Dendritic cell treated with granulocyte-macrophage colony-stimulating factor and Interleukin-4, amounts not matched to agents 40 ng/mL and 50 ng/mL, for 4 days (primary cell): ENCODE measurements around the gene ADAMTS17.

Experiments used
- H3K27ac Mint-ChIP-seq: one replicate; pipeline ENCODE4 v1.8.0; 2022; ENCODE audit warnings: mild to moderate bottlenecking, mixed read lengths
- H3K27me3 Mint-ChIP-seq: one replicate; pipeline ENCODE4 v1.8.0; 2022; ENCODE audit warnings: mild to moderate bottlenecking, mixed read lengths
- H3K36me3 Mint-ChIP-seq: one replicate; pipeline ENCODE4 v1.8.0; 2022; ENCODE audit warnings: low read depth, mixed read lengths
- H3K4me1 Mint-ChIP-seq: one replicate; pipeline ENCODE4 v1.8.0; 2022; ENCODE audit warnings: low read depth, mixed read lengths
- H3K4me3 Mint-ChIP-seq: one replicate; pipeline ENCODE4 v1.8.0; 2022; ENCODE audit warnings: mild to moderate bottlenecking, moderate library complexity, mixed read lengths
- H3K9me3 Mint-ChIP-seq: one replicate; pipeline ENCODE4 v1.8.0; 2022; ENCODE audit warnings: mixed read lengths
- intact Hi-C: fragments of 100-400 bp; cut with micrococcal nuclease; formaldehyde crosslinking; loops from one replicate; pipeline ENCODE4 v1.15.0; 2022

The ADAMTS17 gene

GRCh38 chr15:100022806-100023205 is 319.0 kb downstream of the ADAMTS17 start:
- H3K4me1 Mint-ChIP-seq = no peaks in the 10 kb centered on the region
- no peak overlapping the region for H3K27ac Mint-ChIP-seq
- peaks cover 13% of the 10 kb centered on the region for H3K9me3 Mint-ChIP-seq
- no peaks in the 10 kb centered on the region for H3K36me3 Mint-ChIP-seq
- H3K27me3 Mint-ChIP-seq = no peaks in the 10 kb centered on the region
- H3K4me3 Mint-ChIP-seq = no peak overlapping the region
- intact Hi-C loops = no loop called here

DNA sequence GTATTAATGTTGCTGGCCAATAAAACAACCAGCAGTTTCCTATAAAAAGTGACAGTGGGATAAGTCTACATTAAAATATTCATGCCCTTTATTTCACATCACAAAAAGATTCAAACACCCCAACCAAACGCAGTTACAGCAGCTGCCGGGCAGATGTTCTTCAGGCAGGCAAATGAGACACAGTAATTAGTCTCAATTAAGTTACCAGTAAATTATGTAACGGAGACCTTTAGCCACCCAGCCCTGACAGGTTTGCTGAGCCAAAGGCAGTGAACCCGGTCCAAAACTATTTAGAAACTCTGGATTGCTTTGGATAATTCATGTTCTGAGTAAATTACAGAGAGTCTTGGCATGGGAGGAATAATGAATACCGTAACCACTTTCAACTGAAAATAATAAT is 319.4 kb downstream of the ADAMTS17 start:
- no peak overlapping the region for H3K27ac Mint-ChIP-seq
- no peaks in the 10 kb centered on the region for H3K27me3 Mint-ChIP-seq
- intact Hi-C loops = no loop called here
- no peaks in the 10 kb centered on the region for H3K4me1 Mint-ChIP-seq
- peaks cover 8% of the 10 kb centered on the region for H3K9me3 Mint-ChIP-seq
- no peak overlapping the region for H3K4me3 Mint-ChIP-seq
- no peaks in the 10 kb centered on the region for H3K36me3 Mint-ChIP-seq

DNA sequence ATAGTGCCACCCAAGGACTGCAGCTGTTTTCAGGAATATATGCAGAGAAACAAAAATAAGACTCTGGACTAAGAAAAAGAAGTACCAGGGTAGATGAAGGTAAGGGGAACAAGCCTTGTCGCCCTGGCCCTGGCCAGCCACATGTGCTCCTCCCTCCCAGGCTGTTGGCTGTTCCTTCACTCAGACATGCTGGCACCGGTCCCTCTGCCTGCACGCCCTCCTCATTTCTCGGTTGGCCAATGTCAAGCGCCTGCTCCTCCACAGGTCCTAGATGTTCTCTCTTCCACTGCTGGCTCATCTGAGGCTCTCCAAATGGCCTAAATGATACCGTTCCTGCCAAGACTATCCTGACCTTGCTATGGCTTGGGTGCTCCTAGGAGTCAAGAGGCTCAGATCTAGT is 320.1 kb downstream of the ADAMTS17 start:
- intact Hi-C loops = no loop called here
- H3K27me3 Mint-ChIP-seq = no peaks in the 10 kb centered on the region
- H3K4me3 Mint-ChIP-seq = no peak overlapping the region
- peaks cover 1% of the 10 kb centered on the region for H3K9me3 Mint-ChIP-seq
- H3K27ac Mint-ChIP-seq = no peak overlapping the region
- no peaks in the 10 kb centered on the region for H3K36me3 Mint-ChIP-seq
- H3K4me1 Mint-ChIP-seq = no peaks in the 10 kb centered on the region

DNA sequence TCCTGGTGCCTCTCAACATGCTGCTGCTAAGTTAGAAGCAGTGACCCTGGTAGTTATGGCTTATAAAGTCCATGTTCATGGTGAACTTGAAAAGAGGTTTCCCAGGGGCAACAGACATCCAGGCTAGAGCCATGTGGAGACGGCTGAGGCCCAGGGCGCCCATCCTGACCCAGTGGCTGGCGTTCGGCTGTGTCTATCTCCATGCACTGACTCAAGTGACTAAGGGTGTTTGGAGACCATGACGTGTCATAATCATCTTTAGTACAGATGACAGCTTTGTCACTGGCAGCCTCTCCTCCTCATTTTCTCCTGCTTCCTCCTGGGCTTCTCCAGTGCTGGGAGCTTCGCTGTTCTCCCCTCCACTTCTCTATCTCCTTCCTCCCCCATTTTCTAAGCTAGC is 321.2 kb downstream of the ADAMTS17 start:
- Mint-ChIP-seq H3K27ac (no peak overlapping the region), H3K36me3 (no peaks in the 10 kb centered on the region), H3K4me3 (no peak overlapping the region), H3K27me3 (no peaks in the 10 kb centered on the region), H3K4me1 (no peaks in the 10 kb centered on the region), H3K9me3 (no peaks in the 10 kb centered on the region)
- intact Hi-C loops = no loop called here

DNA sequence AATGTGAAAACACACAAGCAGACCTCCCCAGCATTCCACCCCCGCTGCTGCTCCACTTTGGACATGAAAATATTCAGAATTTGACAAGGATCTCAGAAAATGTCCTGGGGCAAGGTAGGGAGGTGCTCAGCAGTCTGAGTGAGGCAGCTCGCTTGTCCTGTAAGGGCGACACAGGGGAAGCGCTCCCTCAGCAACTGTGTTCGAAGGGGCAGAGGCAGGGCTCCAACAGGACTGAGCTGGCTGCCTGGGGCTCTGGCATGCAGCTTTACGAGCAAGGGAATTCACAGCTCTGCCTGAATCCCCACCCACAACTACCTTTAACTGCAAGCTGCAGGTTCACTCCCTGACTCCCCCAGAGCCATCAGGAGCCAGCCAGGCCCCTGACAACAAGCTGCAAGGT is 321.6 kb downstream of the ADAMTS17 start:
- no peak overlapping the region for H3K27ac Mint-ChIP-seq
- intact Hi-C loops = no loop called here
- no peaks in the 10 kb centered on the region for H3K9me3 Mint-ChIP-seq
- no peaks in the 10 kb centered on the region for H3K27me3 Mint-ChIP-seq
- no peaks in the 10 kb centered on the region for H3K4me1 Mint-ChIP-seq
- H3K4me3 Mint-ChIP-seq = no peak overlapping the region
- no peaks in the 10 kb centered on the region for H3K36me3 Mint-ChIP-seq

DNA sequence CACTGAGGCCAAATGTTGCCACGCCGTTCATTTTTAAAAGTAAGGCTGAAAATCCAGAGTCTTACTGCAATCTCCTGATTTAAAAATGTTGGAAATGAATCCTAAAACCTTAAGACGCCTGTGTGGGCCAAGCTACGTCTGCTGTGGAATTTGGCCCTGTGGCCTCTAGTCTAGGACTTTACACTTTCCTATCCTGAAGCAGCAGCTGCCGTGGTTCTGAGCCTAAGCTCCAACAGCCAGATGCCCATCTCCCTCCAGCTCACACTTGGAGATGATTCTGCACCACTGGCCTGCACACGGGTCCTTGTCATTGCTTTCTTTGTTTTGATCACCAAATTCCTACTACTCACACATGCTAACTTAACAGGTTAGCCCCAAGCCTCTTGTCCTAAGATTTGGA is 322.2 kb downstream of the ADAMTS17 start:
- Mint-ChIP-seq H3K9me3 (no peaks in the 10 kb centered on the region), H3K27ac (no peak overlapping the region), H3K36me3 (no peaks in the 10 kb centered on the region), H3K27me3 (no peaks in the 10 kb centered on the region), H3K4me3 (no peak overlapping the region), H3K4me1 (no peaks in the 10 kb centered on the region)
- intact Hi-C loops = no loop called here

DNA sequence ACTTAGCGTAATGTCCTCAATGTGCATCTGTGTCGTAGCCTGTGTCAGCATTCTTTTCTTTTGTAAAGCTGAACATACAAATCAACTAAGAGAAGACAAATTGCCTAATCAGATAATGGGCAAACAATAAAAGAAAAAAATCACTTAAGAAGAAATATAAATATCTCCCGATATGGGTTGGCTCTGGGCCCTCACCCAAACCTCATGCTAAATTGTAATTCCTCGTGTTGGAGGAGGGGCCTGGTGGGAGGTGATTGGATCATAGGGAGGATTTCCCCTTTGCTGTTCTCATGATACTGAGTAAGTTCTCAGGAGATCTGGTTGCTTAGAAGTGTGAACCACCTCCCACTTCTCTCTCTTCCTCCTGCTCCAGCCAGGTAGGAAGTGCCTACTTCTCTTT is 323.6 kb downstream of the ADAMTS17 start:
- H3K27me3 Mint-ChIP-seq = no peaks in the 10 kb centered on the region
- no peak overlapping the region for H3K4me3 Mint-ChIP-seq
- no peak overlapping the region for H3K27ac Mint-ChIP-seq
- no peaks in the 10 kb centered on the region for H3K4me1 Mint-ChIP-seq
- H3K36me3 Mint-ChIP-seq = no peaks in the 10 kb centered on the region
- no peaks in the 10 kb centered on the region for H3K9me3 Mint-ChIP-seq
- intact Hi-C loops = no loop called here

GRCh38 chr15:100017140-100017539 is 324.6 kb downstream of the ADAMTS17 start:
- H3K4me3 Mint-ChIP-seq = no peak overlapping the region
- no peaks in the 10 kb centered on the region for H3K27me3 Mint-ChIP-seq
- no peaks in the 10 kb centered on the region for H3K9me3 Mint-ChIP-seq
- intact Hi-C loops = no loop called here
- H3K36me3 Mint-ChIP-seq = no peaks in the 10 kb centered on the region
- H3K27ac Mint-ChIP-seq = no peak overlapping the region
- no peaks in the 10 kb centered on the region for H3K4me1 Mint-ChIP-seq

GRCh38 chr15:100016632-100017031 is 325.1 kb downstream of the ADAMTS17 start:
- no peaks in the 10 kb centered on the region for H3K36me3 Mint-ChIP-seq
- intact Hi-C loops = no loop called here

DNA sequence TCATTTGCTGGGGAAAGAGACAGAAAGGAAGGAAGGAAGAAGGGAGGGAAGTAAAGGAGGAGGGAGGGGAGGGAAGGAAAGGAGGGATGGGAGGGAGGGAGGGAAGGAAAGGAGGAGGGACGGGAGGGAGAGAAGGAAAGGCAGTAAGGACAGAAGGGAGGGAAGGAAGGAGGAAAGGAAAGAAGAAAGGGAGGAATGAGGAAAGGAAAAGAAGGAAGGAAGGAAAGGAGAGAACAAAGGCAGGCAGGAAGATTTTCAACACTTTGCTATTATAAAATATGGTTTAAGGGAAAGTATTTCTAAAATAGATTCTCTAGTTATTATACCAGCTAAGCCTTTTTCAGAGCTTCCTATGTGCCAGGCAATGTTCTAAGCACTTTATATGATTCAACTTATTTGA is 330.5 kb downstream of the ADAMTS17 start:
- H3K9me3 Mint-ChIP-seq = no peaks in the 10 kb centered on the region
- H3K4me3 Mint-ChIP-seq = no peak overlapping the region
- no peaks in the 10 kb centered on the region for H3K4me1 Mint-ChIP-seq
- intact Hi-C loops = no loop called here
- H3K27ac Mint-ChIP-seq = no peak overlapping the region
- no peaks in the 10 kb centered on the region for H3K27me3 Mint-ChIP-seq
- no peaks in the 10 kb centered on the region for H3K36me3 Mint-ChIP-seq

More at GRCh38 chr15:100016632-100017031, 325.1 kb downstream of the ADAMTS17 start:
- Mint-ChIP-seq H3K9me3 (no peaks in the 10 kb centered on the region), H3K4me3 (no peak overlapping the region), H3K27ac (no peak overlapping the region), H3K4me1 (no peaks in the 10 kb centered on the region), H3K27me3 (no peaks in the 10 kb centered on the region)

DNA sequence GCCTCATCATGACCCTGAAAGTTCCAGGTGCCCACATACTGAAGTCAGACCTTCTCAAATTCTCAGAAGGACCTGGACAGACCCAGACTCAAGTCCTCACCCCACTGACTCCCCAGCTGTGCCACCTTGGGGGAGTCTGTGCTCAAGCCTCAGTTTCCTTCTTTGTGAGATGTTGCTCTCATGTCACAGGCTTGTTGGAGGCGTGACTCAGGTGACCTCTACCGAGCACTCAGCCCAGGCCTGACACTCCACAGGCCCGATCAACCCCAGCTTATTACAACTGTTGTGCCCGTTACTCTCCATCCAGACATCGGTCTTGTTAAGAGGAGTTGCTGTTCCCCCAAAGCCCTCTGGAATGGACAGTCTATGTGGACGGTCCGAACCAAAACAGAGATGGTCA is 332.4 kb downstream of the ADAMTS17 start:
- Mint-ChIP-seq H3K27me3 (no peaks in the 10 kb centered on the region), H3K27ac (no peak overlapping the region), H3K4me3 (no peak overlapping the region), H3K36me3 (no peaks in the 10 kb centered on the region), H3K9me3 (no peaks in the 10 kb centered on the region), H3K4me1 (no peaks in the 10 kb centered on the region)
- intact Hi-C loops = no loop called here

- no peaks in the 10 kb centered on the region for H3K4me1 Mint-ChIP-seq
- no peak overlapping the region for H3K27ac Mint-ChIP-seq
- no peak overlapping the region for H3K4me3 Mint-ChIP-seq
- intact Hi-C loops = no loop called here
- no peaks in the 10 kb centered on the region for H3K27me3 Mint-ChIP-seq
- H3K9me3 Mint-ChIP-seq = no peaks in the 10 kb centered on the region
- H3K36me3 Mint-ChIP-seq = no peaks in the 10 kb centered on the region
These were observed 333.5 kb downstream of the ADAMTS17 start for GRCh38 chr15:100008258-100008657.

- H3K4me3 Mint-ChIP-seq = no peak overlapping the region
These were observed 334.2 kb downstream of the ADAMTS17 start for GRCh38 chr15:100007609-100008008.

GRCh38 chr15:100005715-100006114 is 336.1 kb downstream of the ADAMTS17 start:
- Mint-ChIP-seq H3K4me1 (no peaks in the 10 kb centered on the region), H3K27me3 (no peaks in the 10 kb centered on the region), H3K36me3 (no peaks in the 10 kb centered on the region), H3K4me3 (no peak overlapping the region), H3K27ac (no peak overlapping the region), H3K9me3 (no peaks in the 10 kb centered on the region)
- intact Hi-C loops = no loop called here

More at GRCh38 chr15:100007609-100008008, 334.2 kb downstream of the ADAMTS17 start:
- Mint-ChIP-seq H3K36me3 (no peaks in the 10 kb centered on the region), H3K9me3 (no peaks in the 10 kb centered on the region), H3K27me3 (no peaks in the 10 kb centered on the region), H3K4me1 (no peaks in the 10 kb centered on the region), H3K27ac (no peak overlapping the region)
- intact Hi-C loops = no loop called here

- H3K4me1 Mint-ChIP-seq = no peaks in the 10 kb centered on the region
These were observed 336.8 kb downstream of the ADAMTS17 start for GRCh38 chr15:100005013-100005412.

More at GRCh38 chr15:100005013-100005412, 336.8 kb downstream of the ADAMTS17 start:
- Mint-ChIP-seq H3K27me3 (no peaks in the 10 kb centered on the region), H3K9me3 (no peaks in the 10 kb centered on the region), H3K4me3 (no peak overlapping the region), H3K36me3 (no peaks in the 10 kb centered on the region), H3K27ac (no peak overlapping the region)
- intact Hi-C loops = no loop called here
